Stomach smooth muscle (tissue), 2 donors: ENCODE measurements around the gene NIPAL4.

Experiments
- H3K27ac ChIP-seq: one replicate; pipeline ENCODE4 v1.7.0; 2013; ENCODE audit warnings: mild to moderate bottlenecking, low read length, inconsistent platforms
- H3K27me3 ChIP-seq, 2 donors: one replicate each; pipeline ENCODE4 v1.7.0; 2013; ENCODE audit warnings: low read length in 2 of 2; ENCODE audit not compliant: insufficient read depth in 2 of 2, control insufficient read depth in 1 of 2
- H3K36me3 ChIP-seq, 2 donors: one replicate each; pipeline ENCODE4 v1.7.0; 2013; ENCODE audit warnings: low read length in 2 of 2; ENCODE audit not compliant: control insufficient read depth in 2 of 2, insufficient read depth in 2 of 2
- H3K4me1 ChIP-seq: one replicate; pipeline ENCODE4 v1.7.0; 2013; ENCODE audit warnings: low read length; ENCODE audit not compliant: control insufficient read depth, insufficient read depth
- H3K4me3 ChIP-seq, 2 donors: one replicate each; pipeline ENCODE4 v1.7.0; 2013; ENCODE audit warnings: low read length in 2 of 2
- H3K9ac ChIP-seq, 2 donors: one replicate each; pipeline ENCODE4 v1.7.0; 2013; ENCODE audit warnings: low read length in 2 of 2, mild to moderate bottlenecking in 1 of 2
- H3K9me3 ChIP-seq, 2 donors: one replicate each; pipeline ENCODE4 v1.7.0; 2013; ENCODE audit warnings: low read length in 2 of 2; ENCODE audit not compliant: control insufficient read depth in 2 of 2
- donor health status: healthy.
- donor health status: Pancreatic carcinoma.

The NIPAL4 gene

DNA sequence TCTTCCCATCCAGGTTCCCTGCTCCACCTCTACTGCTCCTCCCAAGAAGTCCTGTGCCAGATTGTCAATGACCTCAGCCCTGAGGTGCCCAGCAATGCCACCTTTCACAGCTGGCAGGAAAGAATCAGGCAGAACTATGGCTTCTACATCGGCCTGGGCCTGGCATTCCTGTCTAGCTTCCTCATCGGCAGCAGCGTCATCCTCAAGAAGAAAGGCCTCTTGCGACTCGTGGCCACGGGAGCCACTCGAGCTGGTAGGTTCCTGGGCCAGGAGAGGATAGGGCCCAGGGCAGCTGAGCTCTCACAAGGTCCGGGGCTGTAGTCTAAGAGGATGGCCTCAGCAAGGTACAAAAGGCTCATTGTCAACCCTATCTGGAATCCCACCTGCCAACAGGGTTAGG, 3.1 kb downstream of the NIPAL4 start:
- H3K36me3 ChIP-seq = peaks cover 9 to 15% of the 10 kb centered on the region in 2 donors
- peaks cover 55% of the 10 kb centered on the region for H3K4me1 ChIP-seq
- H3K9me3 ChIP-seq = no peaks in the 10 kb centered on the region
- H3K4me3 ChIP-seq = no peak overlapping the region
- peak overlapping the region in 1 of 2 donors; percentile 50 for H3K9ac ChIP-seq
- H3K27me3 ChIP-seq = no peaks in the 10 kb centered on the region
- H3K27ac ChIP-seq = peak overlapping the region; percentile 73

GRCh38 chr5:157463621-157464518, 3.9 kb downstream of the NIPAL4 start:
- H3K4me1 ChIP-seq = peaks cover 49% of the 10 kb centered on the region

DNA sequence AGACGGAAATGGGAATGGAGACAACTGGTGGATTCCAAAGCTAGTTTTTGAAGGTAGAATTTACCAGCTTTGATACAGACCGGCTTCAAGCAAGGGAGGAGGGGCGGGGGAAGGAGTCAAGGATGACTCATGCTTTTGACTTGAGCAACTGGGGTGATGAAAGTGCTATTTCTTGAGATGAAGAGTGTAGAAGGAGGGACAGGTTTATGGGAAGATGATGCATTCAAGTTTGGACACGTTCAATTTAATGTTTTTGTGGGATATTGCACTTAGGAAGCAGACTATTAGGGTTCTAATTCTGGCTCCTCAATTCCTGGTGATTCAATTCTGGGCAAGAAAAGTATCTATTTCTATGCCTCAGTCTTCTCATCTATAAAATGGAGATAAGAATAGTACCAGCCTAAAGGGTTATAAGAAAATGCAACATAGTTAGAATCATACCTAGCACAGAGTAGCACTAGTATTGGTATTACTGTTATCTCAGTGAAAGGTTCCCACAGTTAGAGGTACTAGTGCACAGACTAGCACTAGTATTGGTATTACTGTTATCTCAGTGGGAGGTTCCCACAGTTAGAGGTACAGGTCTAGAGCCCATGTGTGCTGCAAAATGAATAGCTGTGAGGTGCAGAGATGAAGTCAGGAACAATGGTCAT, 4.6 kb downstream of the NIPAL4 start:
- Histone ChIP-seq H3K27me3 (no peaks in the 10 kb centered on the region), H3K4me3 (peak overlapping the region in 1 of 2 donors; percentile 8), H3K4me1 (peaks cover 44% of the 10 kb centered on the region), H3K36me3 (peaks cover 16 to 25% of the 10 kb centered on the region in 2 donors), H3K9ac (peak overlapping the region in 1 of 2 donors; percentile 50), H3K9me3 (no peaks in the 10 kb centered on the region), H3K27ac (peak overlapping the region; percentile 73)

More at GRCh38 chr5:157463621-157464518, 3.9 kb downstream of the NIPAL4 start:
- peak overlapping the region; percentile 3 to 8 for H3K4me3 ChIP-seq
- H3K36me3 ChIP-seq = peaks cover 13 to 20% of the 10 kb centered on the region in 2 donors
- peak overlapping the region; percentile 73 for H3K27ac ChIP-seq
- H3K9ac ChIP-seq = peak overlapping the region in 1 of 2 donors; percentile 50
- no peaks in the 10 kb centered on the region for H3K27me3 ChIP-seq
- H3K9me3 ChIP-seq = no peaks in the 10 kb centered on the region

DNA sequence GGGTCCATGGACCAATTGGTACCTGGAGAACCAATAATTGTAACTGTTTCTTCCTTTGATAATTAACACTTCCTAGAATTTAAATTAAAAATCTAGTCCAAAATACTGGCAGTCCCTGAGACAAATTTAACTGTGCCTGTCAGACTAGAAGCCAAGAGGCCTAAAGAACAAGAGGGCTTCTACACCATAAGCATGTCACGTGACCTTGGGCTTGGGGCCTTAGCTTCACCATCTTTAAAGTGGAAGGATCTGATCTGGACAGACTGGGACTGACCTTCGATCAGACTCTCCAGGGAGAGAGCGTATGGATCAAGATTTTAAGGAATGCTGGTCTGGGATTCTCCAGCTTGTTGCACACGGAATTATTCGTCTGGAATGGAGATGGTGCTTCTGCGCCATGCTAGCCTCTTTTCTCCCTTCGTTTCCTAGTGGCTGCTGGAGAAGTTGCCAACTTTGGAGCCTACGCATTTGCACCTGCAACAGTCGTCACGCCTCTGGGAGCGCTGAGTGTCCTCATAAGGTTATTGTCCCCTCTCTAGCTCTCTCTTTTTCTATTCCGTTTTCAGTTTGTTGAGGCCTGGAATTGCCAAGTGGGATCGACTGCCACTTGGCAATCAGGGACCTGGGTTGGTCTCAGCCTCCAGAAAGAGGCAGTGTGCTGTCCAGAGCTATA, 8.4 kb downstream of the NIPAL4 start:
- no peak overlapping the region for H3K27ac ChIP-seq
- H3K4me1 ChIP-seq = peaks cover 24% of the 10 kb centered on the region
- H3K9me3 ChIP-seq = no peaks in the 10 kb centered on the region
- no peaks in the 10 kb centered on the region for H3K27me3 ChIP-seq
- peaks cover 31 to 45% of the 10 kb centered on the region in 2 donors for H3K36me3 ChIP-seq
- no peak overlapping the region for H3K9ac ChIP-seq
- H3K4me3 ChIP-seq = no peak overlapping the region

DNA sequence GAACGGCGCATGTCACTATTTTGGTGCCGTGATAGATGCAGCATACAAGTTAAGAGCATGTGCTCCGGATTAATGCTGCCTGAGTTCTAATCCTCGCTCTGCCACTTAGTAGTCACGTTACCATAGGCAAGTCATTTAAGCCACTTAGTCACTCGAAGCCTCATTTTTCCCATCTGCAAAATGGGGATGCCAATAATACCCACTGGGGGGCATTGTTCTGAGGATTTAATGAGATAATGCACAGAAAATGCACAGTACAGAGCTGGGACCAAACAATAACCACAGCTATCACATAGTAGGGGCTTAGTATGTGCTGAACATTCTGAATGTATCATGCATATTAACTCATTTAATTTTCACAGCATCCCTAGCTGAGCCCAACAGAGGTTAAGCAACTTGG, 9.1 kb downstream of the NIPAL4 start:
- no peak overlapping the region for H3K4me3 ChIP-seq
- H3K27me3 ChIP-seq = no peaks in the 10 kb centered on the region
- peaks cover 25% of the 10 kb centered on the region for H3K4me1 ChIP-seq
- no peak overlapping the region for H3K9ac ChIP-seq
- peaks cover 33 to 48% of the 10 kb centered on the region in 2 donors for H3K36me3 ChIP-seq
- peak overlapping the region; percentile 11 for H3K27ac ChIP-seq
- H3K9me3 ChIP-seq = no peaks in the 10 kb centered on the region

GRCh38 chr5:157469687-157470086, 9.7 kb downstream of the NIPAL4 start:
- Histone ChIP-seq H3K9ac (no peak overlapping the region), H3K27ac (peak overlapping the region; percentile 11), H3K27me3 (no peaks in the 10 kb centered on the region), H3K9me3 (no peaks in the 10 kb centered on the region), H3K36me3 (peaks cover 34 to 49% of the 10 kb centered on the region in 2 donors), H3K4me3 (no peak overlapping the region), H3K4me1 (peaks cover 22% of the 10 kb centered on the region)

DNA sequence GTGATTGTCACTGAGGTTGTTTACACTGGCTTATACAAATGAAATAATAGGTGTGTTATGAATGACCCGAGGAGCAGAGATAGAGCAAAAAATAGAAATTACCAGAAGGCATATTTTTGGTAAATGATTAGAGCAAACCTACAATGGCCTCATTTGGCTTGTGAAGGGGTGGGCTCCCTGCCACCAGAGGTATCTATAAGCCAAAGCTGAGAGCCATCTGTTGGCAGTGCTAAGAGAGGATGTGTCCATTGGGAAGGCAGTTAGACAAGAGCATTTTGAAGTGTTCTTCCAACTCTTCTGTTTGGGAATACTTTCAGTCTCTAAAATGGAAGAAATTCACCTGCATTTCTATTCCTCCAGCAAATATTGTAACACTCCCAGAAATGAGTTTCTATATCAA, 10.6 kb downstream of the NIPAL4 start:
- Histone ChIP-seq H3K36me3 (peaks cover 35 to 49% of the 10 kb centered on the region in 2 donors), H3K4me3 (no peak overlapping the region), H3K9ac (no peak overlapping the region), H3K27me3 (no peaks in the 10 kb centered on the region), H3K9me3 (no peaks in the 10 kb centered on the region), H3K27ac (no peak overlapping the region), H3K4me1 (peaks cover 23% of the 10 kb centered on the region)

DNA sequence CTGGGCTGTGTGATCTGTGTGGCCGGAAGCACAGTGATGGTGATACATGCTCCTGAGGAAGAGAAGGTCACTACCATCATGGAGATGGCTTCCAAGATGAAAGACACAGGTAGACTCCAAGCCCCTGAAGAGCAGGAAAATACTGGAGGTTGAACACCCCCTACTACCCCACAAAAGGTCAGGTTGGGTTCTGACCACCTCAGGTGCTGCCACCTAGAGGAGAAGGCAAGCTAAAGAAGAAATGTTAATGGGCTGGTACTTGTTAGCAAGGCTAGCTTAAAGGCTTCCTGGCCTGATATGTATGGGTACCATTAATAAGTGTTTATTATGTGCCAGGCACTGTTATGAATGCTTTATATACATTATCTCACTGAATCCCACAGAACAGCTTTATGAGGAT, 11.7 kb downstream of the NIPAL4 start:
- Histone ChIP-seq H3K9me3 (no peaks in the 10 kb centered on the region), H3K4me1 (peaks cover 26% of the 10 kb centered on the region), H3K4me3 (no peak overlapping the region), H3K36me3 (peaks cover 31 to 47% of the 10 kb centered on the region in 2 donors), H3K27ac (peak overlapping the region; percentile 19), H3K27me3 (no peaks in the 10 kb centered on the region), H3K9ac (no peak overlapping the region)

DNA sequence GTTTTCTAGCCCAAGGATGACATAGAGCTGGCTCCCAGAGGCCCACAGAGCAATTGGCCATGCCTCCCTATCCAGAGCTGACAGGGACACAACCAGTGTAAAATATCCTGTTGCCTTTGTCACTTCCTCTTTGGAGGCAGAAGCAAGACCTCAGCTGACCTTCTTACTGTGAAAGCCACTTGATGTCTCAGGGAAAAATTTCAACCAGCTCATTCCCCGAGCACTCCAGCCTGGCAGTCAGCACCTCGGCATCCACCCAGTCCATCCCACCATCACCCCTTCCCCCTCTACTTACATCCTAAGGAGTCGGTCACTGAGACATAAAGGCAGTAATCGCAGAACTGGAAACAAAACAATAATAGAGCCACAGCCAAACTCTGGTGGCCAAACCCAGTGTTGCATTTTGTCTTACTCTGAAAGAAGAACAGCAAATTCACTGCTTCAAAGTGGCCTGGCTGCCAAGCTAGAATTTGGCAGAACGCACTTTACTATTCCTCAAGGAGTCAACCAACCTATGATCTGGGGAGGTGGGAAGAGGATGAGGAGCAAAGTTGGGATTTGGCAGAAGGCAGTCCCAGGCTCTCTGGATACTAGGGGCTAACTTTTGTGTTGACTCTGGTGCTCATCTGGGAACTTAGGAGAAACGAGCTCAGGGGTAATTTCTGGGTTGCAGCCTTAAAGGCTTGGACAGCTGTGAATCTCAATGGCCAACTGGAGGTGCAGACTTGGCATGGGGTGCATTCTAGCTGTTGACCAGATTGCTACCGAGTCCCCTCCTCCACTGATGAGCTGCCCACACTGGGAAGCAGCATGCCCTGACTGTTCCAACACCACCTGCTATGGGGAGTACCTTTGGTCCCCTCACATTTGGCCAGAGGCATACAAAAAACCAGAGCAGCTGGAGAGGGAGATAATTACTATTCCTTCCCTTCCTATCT, 13.6 kb downstream of the NIPAL4 start:
- Histone ChIP-seq H3K9me3 (no peaks in the 10 kb centered on the region), H3K27me3 (no peaks in the 10 kb centered on the region), H3K36me3 (peaks cover 29 to 37% of the 10 kb centered on the region in 2 donors), H3K4me3 (no peak overlapping the region), H3K27ac (peak overlapping the region; percentile 55), H3K9ac (no peak overlapping the region), H3K4me1 (peaks cover 44% of the 10 kb centered on the region)

GRCh38 chr5:157475432-157475831, 15.4 kb downstream of the NIPAL4 start:
- Histone ChIP-seq H3K27me3 (no peaks in the 10 kb centered on the region), H3K9me3 (no peaks in the 10 kb centered on the region), H3K36me3 (peaks cover 30 to 37% of the 10 kb centered on the region in 2 donors), H3K4me3 (no peak overlapping the region), H3K4me1 (peaks cover 61% of the 10 kb centered on the region), H3K9ac (peak overlapping the region in 1 of 2 donors; percentile 5), H3K27ac (peak overlapping the region; percentile 55)
